Stimulated activated naive CD4-positive, alpha-beta T cell treated with Interleukin-2 at 50 U/mL for 16 hours (primary cell): ENCODE measurements around the gene DHRS11.

Source experiments
- DNase-seq: peaks from one replicate; lab custom pipeline; 2025; lab: John Stamatoyannopoulos, UW

The DHRS11 gene

GRCh38 chr17:36614081-36614480 is 22.4 kb downstream of the DHRS11 start:
- no peak for DNase-seq

- no peak for DNase-seq
Observed at GRCh38 chr17:36614933-36615332, 23.3 kb downstream of the DHRS11 start.

- DNase-seq = no peak
Observed at GRCh38 chr17:36616061-36617029, 24.7 kb downstream of the DHRS11 start.

DNA sequence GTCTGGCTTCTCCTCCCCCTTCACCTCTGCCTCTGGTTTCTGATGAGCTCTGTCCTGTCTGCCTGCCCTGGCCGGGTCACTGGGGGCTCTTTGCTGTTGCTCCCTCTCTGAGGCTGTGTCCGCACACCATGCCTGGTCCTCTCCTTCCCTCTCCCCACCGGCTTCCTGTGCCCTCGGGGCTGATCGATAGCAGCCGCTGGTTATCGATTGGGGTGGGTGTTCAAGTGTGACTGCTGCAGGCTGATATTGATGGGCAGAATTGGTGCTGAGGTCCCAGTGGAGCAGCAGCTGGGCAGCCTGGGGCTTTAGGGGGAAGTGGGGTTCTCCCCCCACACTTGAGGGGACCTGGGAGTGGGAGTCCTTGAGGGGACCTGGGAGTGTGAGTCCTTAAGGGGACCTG is 26.1 kb downstream of the DHRS11 start:
- DNase-seq = no peak

DNA sequence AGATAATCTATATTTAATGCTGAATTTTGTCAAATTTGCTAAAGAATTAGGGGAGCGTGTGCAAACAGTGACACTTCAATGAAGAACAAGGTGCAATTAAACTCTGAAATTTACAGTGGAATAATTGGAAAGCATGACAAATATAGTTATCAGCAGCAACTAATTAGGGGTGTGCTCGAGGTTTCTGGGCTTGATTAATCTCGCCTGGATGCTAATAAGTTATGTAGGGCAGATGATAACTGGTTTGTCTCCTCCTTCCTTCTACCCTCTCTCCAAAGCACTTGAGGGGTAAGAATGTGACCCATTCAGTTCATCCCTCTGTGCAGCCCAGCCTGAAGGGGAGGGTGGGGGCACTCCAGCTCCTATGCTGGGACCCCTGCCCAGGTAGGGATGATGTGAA is 31.6 kb downstream of the DHRS11 start:
- no peak for DNase-seq

- no peak for DNase-seq
Observed at GRCh38 chr17:36625188-36625587, 33.5 kb downstream of the DHRS11 start.

DNA sequence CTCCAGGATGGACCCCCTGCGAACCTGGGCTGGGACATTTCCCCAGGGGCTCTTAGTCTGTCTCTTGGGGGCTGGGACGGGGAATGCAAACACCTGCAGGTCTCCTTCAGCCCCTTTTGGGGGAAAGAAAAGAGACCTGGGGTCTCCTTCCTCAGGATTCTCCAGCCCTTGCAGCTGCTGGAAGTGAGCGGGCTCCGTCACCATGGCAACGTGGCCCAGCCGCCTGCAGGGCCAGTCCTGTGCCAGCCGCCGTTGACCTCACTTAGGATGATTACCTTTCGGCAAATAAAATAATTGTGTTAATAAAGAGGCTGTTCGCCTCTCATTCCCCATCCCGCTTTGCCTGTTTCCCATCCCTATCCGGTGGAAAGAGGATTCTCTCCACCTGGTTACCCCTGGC is 35.4 kb downstream of the DHRS11 start:
- DNase-seq = no peak

DNA sequence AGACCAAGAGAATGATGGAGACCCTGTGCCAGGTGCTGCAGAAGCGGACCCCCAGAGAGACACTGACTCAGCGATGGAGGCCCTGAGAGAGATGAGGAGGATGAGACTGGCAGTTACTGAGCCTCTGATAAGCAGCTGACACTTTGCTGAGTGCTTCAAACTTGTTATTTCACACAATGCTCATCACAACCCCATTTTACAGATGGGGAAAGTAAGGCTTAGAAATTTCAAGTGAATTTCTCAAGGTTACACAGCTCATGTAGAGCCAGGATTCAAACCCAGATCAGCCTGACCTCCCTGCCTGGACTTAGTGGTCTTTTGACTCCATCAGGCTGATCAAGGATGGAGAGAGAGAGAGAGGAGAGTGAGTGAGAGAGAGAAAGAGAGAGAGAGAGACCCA is 36.9 kb downstream of the DHRS11 start:
- no peak for DNase-seq

DNA sequence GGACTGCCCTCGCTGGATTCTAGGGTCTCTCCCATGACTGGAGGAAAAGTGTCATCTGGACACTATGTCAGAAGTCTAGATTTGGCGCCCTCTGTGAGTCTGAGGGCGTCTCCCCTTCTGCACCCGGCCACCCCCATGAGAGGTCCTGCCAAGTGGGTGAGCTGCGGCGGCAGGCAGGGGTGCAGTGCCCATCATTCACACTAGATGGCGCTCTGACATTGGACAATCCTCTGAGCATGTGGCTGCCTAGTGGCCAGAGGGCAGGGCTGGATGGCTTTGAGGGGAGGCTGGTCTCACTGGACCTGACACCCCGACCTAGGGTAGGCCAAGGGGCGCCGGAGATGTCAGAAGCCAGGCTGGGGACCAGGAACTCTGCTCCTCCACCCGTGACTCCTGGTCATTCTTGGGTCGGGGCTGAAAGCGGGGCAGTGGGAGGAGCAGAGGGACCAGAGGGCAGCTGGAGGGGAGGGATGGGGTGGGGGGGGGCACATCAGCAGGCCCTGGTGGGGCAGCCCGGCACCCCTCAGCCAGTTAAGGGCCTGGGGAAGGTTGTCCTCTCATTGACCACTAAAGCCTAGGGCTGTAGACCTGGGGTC is 37.7 kb downstream of the DHRS11 start:
- DNase-seq = peak; percentile 71

- DNase-seq = no peak
Observed at GRCh38 chr17:36629970-36630502, 38.4 kb downstream of the DHRS11 start.

DNA sequence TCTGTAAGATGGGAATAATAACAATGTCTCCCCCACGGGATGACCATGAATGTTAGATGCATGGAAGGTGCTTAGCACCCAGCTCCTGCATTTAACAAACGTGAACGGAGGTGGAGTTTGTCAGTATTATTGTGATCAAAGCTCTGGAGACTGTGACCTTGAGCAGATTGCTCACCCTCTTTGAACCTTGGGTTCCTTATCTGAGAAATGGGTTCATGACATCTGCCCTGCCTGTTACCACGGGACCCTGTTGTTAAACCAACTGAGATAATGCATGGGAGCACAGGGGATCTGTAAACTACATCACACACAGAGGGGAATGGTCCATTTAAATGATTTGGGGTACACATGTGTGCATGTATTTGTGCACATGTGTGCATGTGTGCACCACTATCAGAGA is 39.3 kb downstream of the DHRS11 start:
- no peak for DNase-seq

DNA sequence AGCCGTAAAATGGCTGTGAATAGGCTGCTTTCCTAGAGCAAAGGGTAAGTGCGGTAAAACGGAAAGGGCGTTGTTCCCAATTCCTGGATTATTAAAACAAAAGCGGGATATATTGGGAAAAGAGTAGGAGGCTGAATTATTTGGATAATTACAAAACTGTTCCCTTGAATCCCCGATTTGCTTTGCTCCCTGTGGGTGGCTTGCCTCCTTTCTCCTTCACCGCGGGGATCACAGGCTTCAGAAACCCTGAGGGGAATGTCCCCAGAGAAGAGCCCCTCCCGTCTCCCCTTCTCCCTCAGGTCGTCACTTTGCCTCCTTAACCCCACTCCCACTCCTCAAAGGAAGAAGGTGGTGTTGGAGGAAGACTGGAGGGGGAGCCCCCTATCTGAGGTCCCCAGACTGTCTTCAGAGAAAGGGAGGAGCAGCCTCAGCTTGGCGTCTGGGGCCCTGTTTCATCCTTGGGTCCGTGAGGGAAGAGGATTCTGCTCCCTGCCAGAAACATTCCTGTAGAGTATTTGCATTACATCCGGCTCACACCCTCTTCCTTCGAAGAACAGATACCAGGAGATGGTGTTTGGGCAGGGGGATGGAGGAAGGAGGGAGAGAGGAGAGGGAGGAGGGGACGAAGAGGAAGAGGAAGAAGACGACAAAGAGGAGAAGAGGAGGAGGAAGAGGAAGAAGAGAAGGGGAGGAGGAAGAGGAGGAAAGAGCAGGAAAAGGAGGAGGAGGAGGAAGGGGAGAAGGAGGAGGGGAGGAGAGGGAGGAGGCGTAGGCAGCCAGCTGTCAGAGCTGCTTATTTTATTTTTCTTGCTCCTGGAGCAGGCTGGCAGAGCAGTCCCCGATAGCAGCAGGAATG is 41.5 kb downstream of the DHRS11 start:
- no peak for DNase-seq

GRCh38 chr17:36640346-36640745 is 48.7 kb downstream of the DHRS11 start:
- DNase-seq = no peak

DNA sequence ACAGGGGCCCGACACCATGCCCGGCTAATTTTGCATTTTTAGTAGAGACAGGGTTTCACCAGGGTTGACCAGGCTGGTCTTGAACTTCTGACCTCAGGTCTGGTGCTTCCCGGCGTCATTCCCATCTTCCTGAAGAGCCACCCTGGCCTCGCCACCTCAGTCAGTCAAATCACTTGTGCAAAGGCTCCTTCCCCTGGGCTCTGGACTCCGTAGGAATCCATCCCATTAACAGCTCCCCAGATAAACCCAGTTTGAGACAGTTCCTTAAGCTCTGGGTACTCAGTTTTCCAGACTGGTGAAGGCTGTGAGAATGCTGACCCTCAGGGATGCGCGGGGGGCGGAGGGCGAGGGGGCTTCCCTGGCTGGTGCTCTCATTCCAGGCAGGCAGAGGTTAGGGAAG is 49.2 kb downstream of the DHRS11 start:
- DNase-seq = no peak

GRCh38 chr17:36641331-36641876 is 49.7 kb downstream of the DHRS11 start:
- DNase-seq = no peak

- no peak for DNase-seq
Observed at GRCh38 chr17:36641877-36642845, 50.5 kb downstream of the DHRS11 start.

- no peak for DNase-seq
Observed at GRCh38 chr17:36643086-36643685, 51.5 kb downstream of the DHRS11 start.

DNA sequence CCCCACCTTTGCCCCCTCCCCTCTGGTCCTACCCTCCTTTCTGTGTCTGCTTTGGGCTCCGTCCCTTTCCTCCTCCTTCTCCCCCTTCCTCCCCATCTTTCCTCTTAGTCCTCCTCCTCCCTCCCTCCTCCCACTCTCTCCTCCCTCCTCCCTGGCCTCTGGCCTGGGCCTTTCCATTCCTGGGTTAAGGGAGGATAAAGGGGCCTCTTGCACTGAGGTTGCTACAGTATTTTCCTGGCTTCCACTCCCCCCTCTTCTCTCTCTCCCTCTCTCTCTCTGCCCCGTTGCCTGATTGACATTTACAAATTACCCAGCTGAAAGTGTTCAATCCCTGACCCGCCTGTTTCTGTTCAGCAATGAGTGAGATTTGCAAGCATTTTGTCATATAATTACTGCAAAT is 53.7 kb downstream of the DHRS11 start:
- DNase-seq = no peak

DNA sequence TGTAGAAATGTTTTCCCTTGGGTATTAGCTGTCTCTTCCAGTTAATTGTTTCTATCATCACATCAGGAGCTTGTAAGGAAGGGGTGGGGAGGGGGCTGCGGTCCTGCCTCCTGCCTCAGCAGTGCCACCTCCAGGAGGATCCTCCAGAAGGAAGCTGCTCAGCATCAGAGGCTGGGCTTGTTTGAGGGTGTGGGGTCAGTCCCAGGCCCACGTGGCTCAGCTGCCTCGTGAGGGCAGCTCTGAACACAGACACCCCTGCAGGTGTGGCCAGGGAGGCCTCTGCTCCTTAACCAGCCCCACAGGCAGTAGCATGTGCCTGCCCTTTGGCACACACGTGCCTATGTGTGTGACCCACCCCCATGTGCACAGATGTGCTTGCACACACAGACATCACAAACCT is 56.0 kb downstream of the DHRS11 start:
- no peak for DNase-seq

- no peak for DNase-seq
Observed at GRCh38 chr17:36650096-36650775, 58.6 kb downstream of the DHRS11 start.
